OCI-LY1 (cell line): ENCODE results near the gene PGC.

Experiments
- H2AFZ ChIP-seq: fragments of 200-600 bp; sonication (generic), shearing (Covaris generic); 2 replicates; pipeline ENCODE4 v1.6.0; 2014; ENCODE audit warnings: antibody characterized with exemption, mild to moderate bottlenecking, low read length
- H3F3A ChIP-seq: fragments of 200-600 bp; sonication (generic), shearing (Covaris generic); 2 replicates; pipeline ENCODE4 v1.6.0; 2014; ENCODE audit warnings: mild to moderate bottlenecking, antibody characterized with exemption, low read length, moderate library complexity; ENCODE audit not compliant: insufficient read depth
- H3K27ac ChIP-seq: fragments of 200-600 bp; sonication (generic); 2 replicates; pipeline ENCODE4 v1.5.1; 2014; ENCODE audit warnings: low read length, mixed run types, mild to moderate bottlenecking, low read depth; ENCODE audit not compliant: poor library complexity, severe bottlenecking
- H3K27me3 ChIP-seq: fragments of 200-600 bp; sonication (generic); 2 replicates; pipeline ENCODE4 v1.6.0; 2014; ENCODE audit warnings: antibody characterized with exemption, mild to moderate bottlenecking, low read length, moderate library complexity; ENCODE audit not compliant: insufficient read depth
- H3K36me3 ChIP-seq: fragments of 200-600 bp; sonication (generic); 2 replicates; pipeline ENCODE4 v1.6.1; 2014; ENCODE audit warnings: mild to moderate bottlenecking, antibody characterized with exemption, low read length, moderate library complexity, mixed read lengths; ENCODE audit not compliant: insufficient read depth
- H3K4me1 ChIP-seq: fragments of 200-600 bp; sonication (generic); 2 replicates; pipeline ENCODE4 v1.5.1; 2014; ENCODE audit warnings: mild to moderate bottlenecking, low read length, moderate library complexity; ENCODE audit not compliant: insufficient read depth, severe bottlenecking
- H3K4me2 ChIP-seq: fragments of 200-600 bp; sonication (generic), shearing (Covaris generic); 2 replicates; pipeline ENCODE4 v1.6.1; 2014; ENCODE audit warnings: low read length
- H3K4me3 ChIP-seq: fragments of 200-600 bp; sonication (generic); 2 replicates; pipeline ENCODE4 v1.5.1; 2014; ENCODE audit warnings: low read length, low read depth, mild to moderate bottlenecking, mixed read lengths; ENCODE audit not compliant: poor library complexity, severe bottlenecking
- H3K79me2 ChIP-seq: fragments of 200-600 bp; shearing (Covaris generic); 2 replicates; pipeline ENCODE4 v1.6.1; 2016; ENCODE audit warnings: mixed run types, low read length, mixed read lengths; ENCODE audit not compliant: insufficient read depth
- H3K9ac ChIP-seq: fragments of 200-600 bp; sonication (generic), shearing (Covaris generic); 2 replicates; pipeline ENCODE4 v1.6.1; 2014; ENCODE audit warnings: mild to moderate bottlenecking, low read length, mixed read lengths
- H3K9me2 ChIP-seq: fragments of 200-600 bp; sonication (generic), shearing (Covaris generic); 2 replicates; pipeline ENCODE4 v1.6.1; 2014; ENCODE audit warnings: low read depth, mild to moderate bottlenecking, low read length, mixed read lengths
- H3K9me3 ChIP-seq: fragments of 200-600 bp; shearing (Covaris generic); 2 replicates; pipeline ENCODE4 v1.6.1; 2014; ENCODE audit warnings: low read length, mixed read lengths
- H4K20me1 ChIP-seq: fragments of 200-600 bp; sonication (generic), shearing (Covaris generic); 2 replicates; pipeline ENCODE4 v1.6.0; 2016; ENCODE audit warnings: mild to moderate bottlenecking, low read length; ENCODE audit not compliant: insufficient read depth
- CTCF ChIP-seq: fragments of 200-600 bp; sonication (generic), shearing (Covaris generic); IDR thresholded peaks from 2 replicates; pipeline ENCODE4 v1.5.1; 2017; ENCODE audit warnings: mild to moderate bottlenecking, antibody characterized with exemption, low read length, moderate library complexity, mixed read lengths
- EZH2 ChIP-seq: fragments of 200-600 bp; sonication (generic), shearing (Covaris generic); IDR thresholded peaks from 2 replicates; pipeline ENCODE4 v1.8.0; 2017; ENCODE audit warnings: borderline replicate concordance, mixed run types, mild to moderate bottlenecking, antibody characterized with exemption, low read length, moderate library complexity, mixed read lengths

The PGC gene

GRCh38 chr6:41743406-41744235 lies 3.6 kb downstream of the PGC start:
- Histone ChIP-seq H3F3A (no peaks in the 10 kb centered on the region), H2AFZ (no peak overlapping the region), H3K9me2 (no peaks in the 10 kb centered on the region), H3K4me1 (no peaks in the 10 kb centered on the region), H4K20me1 (no peaks in the 10 kb centered on the region), H3K9ac (no peak overlapping the region), H3K27ac (no peak overlapping the region), H3K79me2 (no peaks in the 10 kb centered on the region), H3K36me3 (no peaks in the 10 kb centered on the region), H3K4me3 (no peak overlapping the region), H3K4me2 (no peak overlapping the region), H3K27me3 (peaks cover 8% of the 10 kb centered on the region; the same call in 1 of the 2 replicates), H3K9me3 (no peaks in the 10 kb centered on the region)
- TF ChIP-seq CTCF (no peak), EZH2 (no peak)

- Histone ChIP-seq H3K27me3 (peaks cover 8% of the 10 kb centered on the region; the same call in 1 of the 2 replicates), H3K9ac (no peak overlapping the region), H3K9me2 (no peaks in the 10 kb centered on the region), H3K4me2 (no peak overlapping the region), H3K79me2 (no peaks in the 10 kb centered on the region), H3F3A (no peaks in the 10 kb centered on the region), H3K27ac (no peak overlapping the region), H3K9me3 (no peaks in the 10 kb centered on the region), H2AFZ (no peak overlapping the region), H3K4me3 (no peak overlapping the region), H4K20me1 (no peaks in the 10 kb centered on the region), H3K36me3 (no peaks in the 10 kb centered on the region), H3K4me1 (no peaks in the 10 kb centered on the region)
- TF ChIP-seq EZH2 (no peak), CTCF (no peak)
Measured at GRCh38 chr6:41741625-41742490, 5.3 kb downstream of the PGC start.

GRCh38 chr6:41740366-41741162 lies 6.6 kb downstream of the PGC start:
- Histone ChIP-seq H3K9me3 (no peaks in the 10 kb centered on the region), H3K9ac (no peak overlapping the region), H3K9me2 (no peaks in the 10 kb centered on the region), H3K4me3 (no peak overlapping the region), H2AFZ (no peak overlapping the region), H3K27me3 (peaks cover 8% of the 10 kb centered on the region; the same call in 1 of the 2 replicates), H3K4me2 (no peak overlapping the region), H3K27ac (no peak overlapping the region), H3F3A (no peaks in the 10 kb centered on the region), H3K4me1 (peaks cover 6% of the 10 kb centered on the region), H4K20me1 (no peaks in the 10 kb centered on the region), H3K79me2 (no peaks in the 10 kb centered on the region), H3K36me3 (no peaks in the 10 kb centered on the region)
- TF ChIP-seq EZH2 (no peak), CTCF (no peak)
